ENCODE data around the gene MTARC2.

- TF ChIP-seq CTCF (IDR thresholded peaks at IDR 0.05): no peak
- TF ChIP-seq POLR2AphosphoS5 (IDR thresholded peaks at IDR 0.05): no peak
- no peak for TF ChIP-seq POLR2A (IDR thresholded peaks at IDR 0.05)
Measured at GRCh38 chr1:220827445-220828178, 79.5 kb downstream of the MTARC2 start.

Measured in stomach (tissue), 4 donors.